ENCODE data around the gene TEKT2.

DNA sequence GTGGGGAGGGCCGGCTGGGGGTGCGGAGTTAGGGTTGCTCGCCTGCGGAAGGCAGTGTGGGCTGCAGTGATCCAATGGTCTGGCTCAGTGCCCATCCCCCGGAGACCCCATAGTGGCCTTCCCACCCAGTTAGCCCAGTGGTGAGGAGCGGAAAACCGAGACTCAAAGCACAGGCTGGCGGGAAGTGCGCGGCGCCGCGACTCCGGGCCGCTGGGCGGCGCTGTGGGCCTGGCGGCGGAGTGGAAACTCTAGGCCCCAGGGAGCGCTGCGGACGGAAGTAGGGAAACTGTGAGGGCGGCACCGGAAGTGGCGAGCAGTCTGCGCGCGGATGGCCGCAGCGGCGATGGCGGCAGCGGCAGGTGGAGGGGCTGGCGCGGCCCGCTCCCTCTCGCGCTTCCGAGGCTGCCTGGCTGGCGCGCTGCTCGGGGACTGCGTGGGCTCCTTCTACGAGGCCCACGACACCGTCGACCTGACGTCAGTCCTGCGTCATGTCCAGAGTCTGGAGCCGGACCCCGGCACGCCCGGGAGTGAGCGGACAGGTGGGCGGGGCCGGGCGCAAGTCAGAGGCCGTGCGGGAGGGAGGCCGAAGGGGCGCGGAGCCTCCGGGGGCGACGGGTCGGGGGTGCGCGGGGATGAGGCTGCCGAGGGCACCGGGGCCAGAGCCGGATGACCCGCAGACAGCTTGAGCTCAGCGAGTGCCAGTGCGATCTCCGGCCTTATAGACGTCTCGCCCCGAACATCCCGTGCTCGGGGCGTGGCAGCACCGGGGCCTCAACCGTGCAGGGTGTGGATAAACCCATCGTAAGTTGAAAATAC is 4.9 kb downstream of the TEKT2 start, which contains the start of gene ADPRS:
- TF ChIP-seq POLR2AphosphoS5 (IDR thresholded peaks at IDR 0.05; ENCODE audit: insufficient read depth, low read depth, low read length) (peak; percentile 98), CTCF (IDR thresholded peaks at IDR 0.05; ENCODE audit: extremely low read depth in 1 of 2, insufficient read depth in 1 of 2, low read depth in 1 of 2, low read length in 2 of 2) (peak; percentile 98 to 100), POLR2A (IDR thresholded peaks at IDR 0.05; ENCODE audit: low read depth, low read length) (peak; percentile 95), EZH2 (IDR thresholded peaks at IDR 0.05; ENCODE audit: borderline replicate concordance, low read depth, low read length, severe bottlenecking) (no peak), FOS (IDR thresholded peaks at IDR 0.05; ENCODE audit: borderline replicate concordance, insufficient read depth, low read length) (no peak), MYC (IDR thresholded peaks at IDR 0.05; ENCODE audit: low read depth, low read length) (peak; percentile 63), JUN (IDR thresholded peaks at IDR 0.05; ENCODE audit: borderline replicate concordance, insufficient read depth, insufficient read length, low read depth) (no peak)
- TF ChIP-seq, protein P1, sequence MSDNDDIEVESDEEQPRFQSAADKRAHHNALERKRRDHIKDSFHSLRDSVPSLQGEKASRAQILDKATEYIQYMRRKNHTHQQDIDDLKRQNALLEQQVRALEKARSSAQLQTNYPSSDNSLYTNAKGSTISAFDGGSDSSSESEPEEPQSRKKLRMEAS (IDR thresholded peaks at IDR 0.05; ENCODE audit: insufficient read depth, insufficient read length) = no peak
